Measurements from ENCODE around the gene C4orf50.

DNA sequence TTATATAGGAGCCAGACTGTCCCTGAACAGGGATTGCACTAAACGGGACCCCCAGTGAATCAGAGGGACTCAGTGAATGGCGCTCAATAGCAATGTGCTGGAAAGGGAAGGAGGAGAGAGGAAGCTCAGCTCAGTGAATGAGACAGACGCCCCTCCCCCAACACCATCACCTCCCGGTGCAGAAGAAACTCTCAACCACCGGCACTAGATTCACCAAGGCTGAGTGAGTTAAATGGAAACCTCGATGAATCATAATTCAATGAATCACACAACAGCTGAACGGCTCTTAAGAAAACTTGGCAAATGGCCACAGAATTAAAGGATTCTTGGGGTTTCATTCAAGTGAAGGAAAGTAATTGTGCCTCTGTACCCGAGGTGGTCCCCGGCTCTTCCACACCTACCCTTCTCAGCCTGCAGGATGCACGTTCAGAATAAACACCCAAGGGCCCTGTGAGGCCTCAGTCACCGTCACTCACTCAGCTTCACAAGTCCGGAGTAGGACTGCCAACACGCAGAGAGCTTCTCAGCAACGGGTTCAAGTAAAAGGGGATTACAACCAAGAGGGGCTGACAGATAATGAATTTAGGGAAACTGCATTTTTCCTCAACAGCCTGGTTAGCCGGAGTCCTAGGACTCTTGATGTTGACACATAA, 154.6 kb downstream of the C4orf50 start:
- TF ChIP-seq, protein P1, sequence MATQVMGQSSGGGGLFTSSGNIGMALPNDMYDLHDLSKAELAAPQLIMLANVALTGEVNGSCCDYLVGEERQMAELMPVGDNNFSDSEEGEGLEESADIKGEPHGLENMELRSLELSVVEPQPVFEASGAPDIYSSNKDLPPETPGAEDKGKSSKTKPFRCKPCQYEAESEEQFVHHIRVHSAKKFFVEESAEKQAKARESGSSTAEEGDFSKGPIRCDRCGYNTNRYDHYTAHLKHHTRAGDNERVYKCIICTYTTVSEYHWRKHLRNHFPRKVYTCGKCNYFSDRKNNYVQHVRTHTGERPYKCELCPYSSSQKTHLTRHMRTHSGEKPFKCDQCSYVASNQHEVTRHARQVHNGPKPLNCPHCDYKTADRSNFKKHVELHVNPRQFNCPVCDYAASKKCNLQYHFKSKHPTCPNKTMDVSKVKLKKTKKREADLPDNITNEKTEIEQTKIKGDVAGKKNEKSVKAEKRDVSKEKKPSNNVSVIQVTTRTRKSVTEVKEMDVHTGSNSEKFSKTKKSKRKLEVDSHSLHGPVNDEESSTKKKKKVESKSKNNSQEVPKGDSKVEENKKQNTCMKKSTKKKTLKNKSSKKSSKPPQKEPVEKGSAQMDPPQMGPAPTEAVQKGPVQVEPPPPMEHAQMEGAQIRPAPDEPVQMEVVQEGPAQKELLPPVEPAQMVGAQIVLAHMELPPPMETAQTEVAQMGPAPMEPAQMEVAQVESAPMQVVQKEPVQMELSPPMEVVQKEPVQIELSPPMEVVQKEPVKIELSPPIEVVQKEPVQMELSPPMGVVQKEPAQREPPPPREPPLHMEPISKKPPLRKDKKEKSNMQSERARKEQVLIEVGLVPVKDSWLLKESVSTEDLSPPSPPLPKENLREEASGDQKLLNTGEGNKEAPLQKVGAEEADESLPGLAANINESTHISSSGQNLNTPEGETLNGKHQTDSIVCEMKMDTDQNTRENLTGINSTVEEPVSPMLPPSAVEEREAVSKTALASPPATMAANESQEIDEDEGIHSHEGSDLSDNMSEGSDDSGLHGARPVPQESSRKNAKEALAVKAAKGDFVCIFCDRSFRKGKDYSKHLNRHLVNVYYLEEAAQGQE (IDR thresholded peaks at IDR 0.05; ENCODE audit: insufficient read depth in 1 of 2, low read depth in 2 of 2, low read length in 2 of 2), result no peak
- TF ChIP-seq POLR2AphosphoS5 (IDR thresholded peaks at IDR 0.05; ENCODE audit: low read depth, low read length) (no peak), SIN3A (IDR thresholded peaks at IDR 0.05; ENCODE audit: borderline replicate concordance, insufficient read depth, low read length) (no peak)

All from PFSK-1 (cell line).